GM12892 (cell line): ENCODE data around the gene DNM3.

ENCODE experiments used
- POLR2A ChIP-seq: IDR thresholded peaks from 2 replicates; pipeline ENCODE4 v1.6.1; 2011; ENCODE audit warnings: low read depth, low read length, control low read depth
- POLR2AphosphoS5 ChIP-seq: IDR thresholded peaks from 2 replicates; pipeline ENCODE4 v1.6.1; 2011; ENCODE audit warnings: low read depth, low read length, control low read depth

GRCh38 chr1:172112576-172112975 is 271.3 kb downstream of the DNM3 start:
- no peak for TF ChIP-seq POLR2AphosphoS5
- TF ChIP-seq POLR2A = no peak
